Measurements from ENCODE around the gene CCDC187. TPM values are rescaled to one million over a fixed set of nuclear protein-coding genes. Genes with fewer than 3 reads are reported as not detected.

CCDC187 gene
- total RNA-seq, 2 experiments from 2014 or later: not detected

DNA sequence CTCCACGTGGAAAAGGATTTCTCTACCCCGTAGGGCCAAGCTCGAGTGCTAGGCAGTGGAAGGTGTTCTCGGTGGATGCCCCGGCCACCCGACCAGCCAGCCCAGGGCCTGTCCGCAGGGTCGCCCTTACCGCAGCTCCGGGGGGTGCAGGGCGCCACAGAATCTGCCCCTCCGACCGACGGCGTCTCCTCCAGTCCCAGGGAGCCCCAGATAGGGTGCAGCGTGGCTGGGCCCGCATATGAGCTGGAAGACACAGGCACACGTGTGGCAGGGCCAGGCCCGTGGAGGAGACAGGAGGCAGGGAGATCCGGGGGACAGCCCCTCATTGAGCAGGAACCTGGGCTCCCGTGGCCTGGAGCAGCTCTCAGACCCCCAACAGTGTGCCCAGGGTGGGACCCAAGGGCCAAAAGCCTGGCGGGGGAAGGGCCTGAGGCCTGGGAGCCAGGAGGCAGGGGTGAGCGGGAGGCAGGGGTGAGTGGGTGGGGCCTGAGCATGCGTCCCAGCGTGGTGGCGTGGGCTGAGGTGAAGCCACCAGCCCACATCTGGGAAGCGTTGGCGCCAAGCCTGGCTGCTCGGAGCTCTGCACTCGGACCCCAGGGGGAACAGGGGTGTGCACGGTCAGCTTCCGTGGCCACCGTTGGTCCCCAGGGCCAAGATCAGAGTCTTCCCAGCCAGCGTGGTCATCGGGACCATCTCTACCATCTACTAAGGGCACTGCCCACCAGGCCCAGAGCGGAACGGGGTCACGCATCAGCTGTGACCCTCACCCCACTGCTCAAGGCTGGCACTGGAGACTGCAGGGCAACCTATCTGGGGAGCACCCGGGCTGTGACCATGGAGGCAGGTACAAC lies 22.2 kb downstream of the CCDC187 start:
- no peak for ATAC-seq
- H3K27ac Mint-ChIP-seq: no peak overlapping the region
- no peak overlapping the region for H3K4me3 Mint-ChIP-seq
- H3K4me1 Mint-ChIP-seq: no peaks in the 10 kb centered on the region
- H3K36me3 Mint-ChIP-seq: no peaks in the 10 kb centered on the region
- no peaks in the 10 kb centered on the region for H3K9me3 Mint-ChIP-seq (ENCODE audit: low read depth)
- no peak for DNase-seq
- CTCF ChIA-PET: interaction anchor here (0.7 to 1.9 kb wide), 5 partner anchors 15 to 148 kb away, joined by 3 to 6 read pairs (median 3); no protein-coding TSS in a partner anchor
- no peaks in the 10 kb centered on the region for H3K27me3 Mint-ChIP-seq

DNA sequence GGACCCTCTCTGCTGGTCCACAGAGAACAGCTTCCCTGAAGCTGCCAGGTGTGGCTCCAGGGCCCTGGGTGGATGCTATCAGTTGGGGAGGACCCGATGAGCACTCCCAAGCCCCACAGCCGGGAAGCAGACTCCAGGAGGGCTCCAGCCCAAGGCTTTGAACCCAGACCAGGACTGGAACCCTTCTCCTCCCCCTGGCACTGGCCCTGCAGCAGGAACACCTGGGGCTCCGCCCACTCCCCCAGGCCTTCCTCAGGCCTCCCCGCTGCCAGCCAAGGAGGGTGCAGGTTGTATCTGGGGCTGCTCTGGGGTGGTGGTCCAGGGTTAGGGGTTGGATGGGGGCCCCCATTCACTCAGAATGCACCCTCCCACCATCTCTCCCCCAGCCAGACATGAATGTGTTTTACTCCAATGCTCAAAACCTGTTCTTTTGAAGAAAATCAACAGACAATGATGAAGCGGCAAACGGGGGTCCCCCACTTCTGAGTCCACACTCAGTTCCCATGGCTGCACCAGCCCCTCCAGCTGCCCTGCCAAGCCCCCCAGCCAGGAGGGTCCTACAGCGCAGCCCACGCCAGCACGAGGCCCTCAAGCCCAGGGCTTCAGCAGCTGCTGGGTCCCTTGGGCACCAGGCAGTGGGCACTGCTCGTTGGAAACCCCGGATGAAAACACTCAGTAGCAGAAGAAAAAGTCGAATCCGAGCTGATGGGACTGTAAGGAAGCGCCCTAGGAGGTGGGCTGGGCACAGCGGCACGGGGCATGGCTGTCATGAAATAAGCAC lies 23.2 kb downstream of the CCDC187 start:
- CTCF ChIA-PET: interaction anchor here (1.5 kb wide), 1 partner anchor 110 kb away, joined by 3 read pairs; no protein-coding TSS in a partner anchor
- Mint-ChIP-seq H3K36me3 (no peaks in the 10 kb centered on the region), H3K27me3 (no peaks in the 10 kb centered on the region), H3K9me3 (ENCODE audit: low read depth) (no peaks in the 10 kb centered on the region), H3K27ac (no peak overlapping the region), H3K4me1 (no peaks in the 10 kb centered on the region), H3K4me3 (no peak overlapping the region)
- ATAC-seq: no peak
- no peak for DNase-seq

DNA sequence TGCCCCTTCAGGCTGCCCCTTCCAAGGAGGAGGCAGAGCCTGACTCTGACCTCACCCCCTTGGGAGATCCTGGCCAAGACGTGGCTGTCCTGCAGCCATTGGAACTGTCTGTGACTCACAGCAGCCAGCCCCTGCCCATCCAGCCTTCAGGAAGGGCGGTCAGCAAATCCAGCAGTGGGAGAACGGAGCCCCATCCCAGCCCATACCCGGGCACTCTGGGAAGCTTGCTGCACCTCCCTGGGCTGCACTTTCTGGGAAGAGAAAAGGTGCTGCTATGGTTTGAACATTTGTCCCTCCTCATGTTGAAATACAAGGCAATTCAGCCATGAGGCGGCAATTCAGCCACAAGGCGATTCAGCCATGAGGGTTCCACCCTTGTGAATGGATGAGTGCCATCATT lies 24.4 kb downstream of the CCDC187 start:
- Mint-ChIP-seq H3K4me3 (no peak overlapping the region), H3K4me1 (no peaks in the 10 kb centered on the region), H3K27ac (no peak overlapping the region), H3K36me3 (no peaks in the 10 kb centered on the region), H3K9me3 (ENCODE audit: low read depth) (no peaks in the 10 kb centered on the region), H3K27me3 (no peaks in the 10 kb centered on the region)
- ATAC-seq (no peak), DNase-seq (no peak)
- CTCF ChIA-PET: no interaction called here

DNA sequence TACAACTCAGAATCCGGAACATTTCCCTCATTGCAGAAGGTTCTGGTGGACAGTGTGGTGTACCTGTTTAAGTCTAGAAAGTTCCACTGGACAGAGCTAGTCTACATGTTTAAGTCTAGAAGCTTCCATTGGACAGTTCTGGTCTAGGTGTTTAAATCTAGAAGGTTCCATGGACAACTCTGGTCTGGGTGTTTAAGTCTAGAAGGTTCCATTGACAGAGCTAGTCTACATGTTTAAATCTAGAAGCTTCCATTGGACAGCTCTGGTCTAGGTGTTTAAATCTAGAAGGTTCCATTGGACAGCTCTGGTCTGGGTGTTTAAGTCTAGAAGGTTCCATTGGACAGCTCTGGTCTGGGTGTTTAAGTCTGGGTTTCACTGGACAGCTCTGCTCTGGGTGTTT lies 25.0 kb downstream of the CCDC187 start:
- H3K27me3 Mint-ChIP-seq: no peaks in the 10 kb centered on the region
- no peak for ATAC-seq
- H3K4me3 Mint-ChIP-seq: no peak overlapping the region
- CTCF ChIA-PET: interaction anchor here (1.4 kb wide), 1 partner anchor 109 kb away, joined by 4 read pairs; no protein-coding TSS in a partner anchor
- H3K27ac Mint-ChIP-seq: no peak overlapping the region
- no peaks in the 10 kb centered on the region for H3K36me3 Mint-ChIP-seq
- no peak for DNase-seq
- no peaks in the 10 kb centered on the region for H3K4me1 Mint-ChIP-seq
- no peaks in the 10 kb centered on the region for H3K9me3 Mint-ChIP-seq (ENCODE audit: low read depth)

DNA sequence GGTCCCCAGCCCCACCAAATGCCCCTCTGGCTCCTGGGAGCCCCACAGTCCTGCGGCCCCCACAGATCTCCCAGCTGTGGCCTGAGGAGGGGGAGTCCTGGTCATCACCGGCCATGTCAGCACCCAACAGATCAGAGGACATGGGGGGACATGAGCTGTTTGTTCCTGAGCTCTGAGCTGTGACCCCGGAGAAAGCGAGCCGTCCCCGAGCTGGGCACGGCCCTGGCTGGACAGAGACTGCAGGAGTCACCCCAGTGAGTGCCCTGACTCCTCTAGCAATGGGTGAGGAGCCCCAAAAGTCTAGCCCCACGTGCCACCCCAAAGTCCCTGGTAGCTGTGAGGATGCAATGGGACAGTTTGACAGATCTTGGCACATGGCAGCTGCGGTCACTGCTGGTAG lies 25.7 kb downstream of the CCDC187 start:
- H3K36me3 Mint-ChIP-seq: no peaks in the 10 kb centered on the region
- no peaks in the 10 kb centered on the region for H3K9me3 Mint-ChIP-seq (ENCODE audit: low read depth)
- ATAC-seq (no peak), DNase-seq (no peak)
- CTCF ChIA-PET: interaction anchor here (1.4 kb wide), 2 partner anchors 11 to 109 kb away, joined by 4 read pairs; no protein-coding TSS in a partner anchor
- no peak overlapping the region for H3K4me3 Mint-ChIP-seq
- no peaks in the 10 kb centered on the region for H3K27me3 Mint-ChIP-seq
- no peaks in the 10 kb centered on the region for H3K4me1 Mint-ChIP-seq
- H3K27ac Mint-ChIP-seq: no peak overlapping the region

DNA sequence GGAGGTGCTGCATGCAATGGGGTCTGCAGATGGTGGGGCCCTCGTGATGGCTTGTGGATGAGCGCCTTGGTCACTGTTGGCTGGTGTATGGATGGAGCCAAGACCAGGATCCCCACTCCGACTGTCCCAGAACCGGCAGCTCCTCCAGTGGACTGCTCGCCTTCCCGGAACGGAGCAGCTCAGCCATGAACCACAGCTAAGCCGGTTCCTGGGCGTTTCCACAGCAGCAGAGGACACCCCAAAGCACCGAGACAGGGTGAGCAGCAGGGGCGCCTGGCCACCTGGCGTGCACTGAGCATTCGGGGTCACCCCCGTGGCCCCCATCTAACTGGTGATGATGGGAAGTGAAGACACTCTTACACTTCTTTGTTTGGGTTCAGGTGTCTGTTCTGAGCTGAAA lies 26.1 kb downstream of the CCDC187 start:
- Mint-ChIP-seq H3K27ac (no peak overlapping the region), H3K27me3 (no peaks in the 10 kb centered on the region), H3K4me1 (no peaks in the 10 kb centered on the region), H3K4me3 (no peak overlapping the region), H3K9me3 (ENCODE audit: low read depth) (no peaks in the 10 kb centered on the region), H3K36me3 (no peaks in the 10 kb centered on the region)
- DNase-seq: no peak
- ATAC-seq: no peak
- CTCF ChIA-PET: interaction anchor here (1.4 kb wide), 2 partner anchors 10 to 108 kb away, joined by 4 read pairs; no protein-coding TSS in a partner anchor

DNA sequence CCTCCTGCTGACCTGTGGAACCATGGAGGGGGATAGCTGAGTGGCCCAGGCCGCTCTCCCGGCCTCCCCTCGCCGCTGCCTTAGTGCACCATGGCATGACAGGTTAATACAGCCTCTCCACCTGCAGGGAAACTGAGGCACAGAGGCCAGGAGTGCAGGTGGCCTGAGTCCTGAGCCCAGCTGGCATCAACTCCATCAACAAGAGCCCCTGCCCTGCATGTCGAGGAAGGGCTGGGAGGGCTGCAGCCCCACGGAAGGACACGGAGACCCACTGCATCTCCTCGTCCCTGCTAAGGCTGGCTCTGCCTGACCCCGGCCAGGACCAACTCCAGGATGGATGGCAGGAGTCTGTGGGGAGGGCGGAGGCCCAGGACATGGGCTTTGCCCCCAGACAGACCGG lies 27.2 kb downstream of the CCDC187 start:
- no peaks in the 10 kb centered on the region for H3K36me3 Mint-ChIP-seq
- CTCF ChIA-PET: no interaction called here
- no peak for DNase-seq
- ATAC-seq: no peak
- H3K27ac Mint-ChIP-seq: no peak overlapping the region
- H3K4me3 Mint-ChIP-seq: no peak overlapping the region
- no peaks in the 10 kb centered on the region for H3K9me3 Mint-ChIP-seq (ENCODE audit: low read depth)
- H3K4me1 Mint-ChIP-seq: no peaks in the 10 kb centered on the region
- H3K27me3 Mint-ChIP-seq: peaks cover 2% of the 10 kb centered on the region

DNA sequence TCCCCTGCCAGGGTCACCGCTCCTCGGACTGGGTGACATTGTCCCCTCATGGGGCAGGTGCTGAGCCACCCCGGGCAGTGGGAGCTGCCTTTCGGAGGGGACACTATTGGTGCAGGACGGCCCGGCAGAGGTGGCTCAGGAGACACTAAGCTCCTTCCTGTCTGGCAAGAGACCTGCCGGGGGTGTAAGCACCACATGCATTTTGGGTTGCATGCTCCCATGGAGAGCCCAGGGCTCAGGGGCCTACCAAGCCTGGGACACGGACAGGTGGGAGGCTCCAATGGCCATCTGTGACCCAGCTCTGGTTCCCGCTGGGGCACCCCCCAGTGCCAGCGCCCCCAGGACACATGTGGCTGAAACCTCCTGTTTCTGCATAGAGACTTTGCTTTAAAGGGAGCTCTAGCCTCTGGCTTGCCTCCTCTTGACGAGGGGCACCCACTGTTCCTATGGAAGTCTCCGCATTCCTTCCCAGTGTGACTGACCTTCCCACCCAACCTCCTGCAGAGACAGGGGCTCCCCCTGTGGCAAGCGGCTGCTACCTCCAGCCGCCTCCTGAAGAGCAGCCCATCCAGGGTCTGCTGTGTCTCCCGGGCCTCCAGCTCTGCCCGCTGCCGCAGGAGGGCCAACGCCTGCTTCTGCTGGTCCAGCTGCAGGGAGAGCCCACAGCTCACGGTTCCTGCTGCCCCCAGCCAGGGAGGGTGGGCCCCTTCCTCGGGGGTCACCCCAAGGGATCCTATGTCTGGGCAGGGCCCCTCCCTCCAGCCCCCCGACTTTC lies 28.1 kb downstream of the CCDC187 start:
- no peak for ATAC-seq
- no peaks in the 10 kb centered on the region for H3K9me3 Mint-ChIP-seq (ENCODE audit: low read depth)
- H3K4me3 Mint-ChIP-seq: no peak overlapping the region
- CTCF ChIA-PET: interaction anchor here (0.9 kb wide), 1 partner anchor 12 kb away, joined by 3 read pairs; no protein-coding TSS in a partner anchor
- no peak overlapping the region for H3K27ac Mint-ChIP-seq
- H3K27me3 Mint-ChIP-seq: peaks cover 2% of the 10 kb centered on the region
- no peaks in the 10 kb centered on the region for H3K4me1 Mint-ChIP-seq
- DNase-seq: no peak
- no peaks in the 10 kb centered on the region for H3K36me3 Mint-ChIP-seq

DNA sequence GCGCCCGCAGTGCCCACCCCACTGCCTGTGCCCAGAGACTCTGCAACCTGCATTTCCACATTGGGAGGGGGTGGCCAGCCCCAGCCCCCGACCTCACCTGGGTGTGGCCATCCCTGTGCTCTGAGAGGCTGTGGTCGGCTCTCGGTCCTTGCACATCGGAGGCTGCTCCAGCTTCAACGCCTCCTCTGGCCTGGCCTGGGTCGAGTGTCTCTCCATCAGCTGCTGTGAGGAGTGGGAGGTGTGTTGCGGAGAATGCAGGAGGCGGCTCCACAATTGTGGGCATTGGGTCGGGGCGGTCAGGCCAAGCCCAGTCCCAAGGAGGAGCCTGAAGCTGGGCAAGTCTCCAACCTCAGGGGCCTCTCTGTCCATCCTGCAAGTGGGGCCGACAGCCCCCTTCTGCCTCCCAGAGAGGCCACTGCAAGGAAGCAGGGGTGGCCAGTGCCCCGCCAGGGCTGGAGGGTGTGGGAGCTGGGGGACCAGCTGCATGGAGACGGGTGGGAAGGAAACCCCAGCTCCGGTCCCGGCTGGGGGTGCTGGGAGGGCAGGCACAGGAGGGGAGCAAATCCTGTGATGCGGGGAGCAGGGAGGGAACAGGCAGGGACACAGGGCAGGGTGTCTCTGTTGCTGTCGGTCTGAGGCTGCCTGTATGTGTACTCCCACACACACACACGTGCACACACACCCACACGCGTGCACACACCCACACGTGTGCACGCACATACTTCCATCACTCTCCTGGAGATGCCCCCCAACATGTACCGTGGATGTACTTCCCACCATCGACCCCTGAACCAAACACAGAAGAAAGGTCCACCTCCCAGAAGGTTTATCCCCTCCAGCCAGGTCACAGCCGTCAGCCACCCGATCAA lies 28.9 kb downstream of the CCDC187 start:
- ATAC-seq: no peak
- no peak for DNase-seq
- no peak overlapping the region for H3K27ac Mint-ChIP-seq
- H3K4me1 Mint-ChIP-seq: no peaks in the 10 kb centered on the region
- H3K27me3 Mint-ChIP-seq: peaks cover 4% of the 10 kb centered on the region
- no peak overlapping the region for H3K4me3 Mint-ChIP-seq
- CTCF ChIA-PET: interaction anchor here (0.9 kb wide), 1 partner anchor 11 kb away, joined by 3 read pairs; no protein-coding TSS in a partner anchor
- no peaks in the 10 kb centered on the region for H3K9me3 Mint-ChIP-seq (ENCODE audit: low read depth)
- no peaks in the 10 kb centered on the region for H3K36me3 Mint-ChIP-seq

DNA sequence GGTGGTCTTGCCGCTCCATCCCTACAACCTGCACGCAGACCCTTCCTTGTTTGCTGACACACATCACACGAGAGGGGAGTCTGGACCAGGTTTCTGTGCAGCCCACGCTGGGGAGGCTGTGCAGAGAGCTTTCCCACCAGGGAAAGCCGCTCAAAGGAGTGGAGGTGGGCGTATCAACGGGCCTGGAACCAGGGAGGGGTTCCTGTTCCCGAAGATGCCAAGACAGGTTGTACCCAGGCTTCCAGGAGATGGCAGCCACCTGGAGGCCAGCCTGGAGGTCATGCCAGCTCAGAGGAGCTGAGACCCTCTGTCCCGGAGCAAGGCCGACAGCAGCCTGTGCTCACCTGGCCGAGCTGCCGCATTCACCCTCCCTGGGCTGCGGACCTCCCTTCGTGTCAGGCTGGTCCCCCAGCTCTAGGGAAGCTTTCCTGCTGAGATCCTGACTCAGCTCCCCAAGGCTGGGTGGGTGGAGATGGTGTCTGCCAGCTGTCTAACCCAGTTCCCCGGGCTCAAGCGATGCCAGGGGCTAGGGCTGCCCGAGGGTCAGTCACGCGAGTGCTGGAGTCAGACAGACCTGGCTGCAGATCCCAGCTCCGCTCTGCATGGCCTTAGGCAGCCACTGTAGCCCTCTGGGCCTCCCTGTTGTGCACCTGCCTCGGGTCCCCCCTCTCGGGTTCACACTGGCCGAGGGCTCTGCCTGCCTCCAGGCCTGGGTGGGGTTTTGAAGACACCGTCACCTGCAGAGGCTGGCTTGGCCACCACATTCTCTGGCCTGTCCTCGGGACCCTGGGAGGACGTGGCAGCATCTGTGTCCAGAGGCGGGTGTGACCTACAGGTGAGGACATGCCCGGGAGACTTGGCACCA lies 29.7 kb downstream of the CCDC187 start:
- DNase-seq (no peak), ATAC-seq (no peak)
- Mint-ChIP-seq H3K4me1 (no peaks in the 10 kb centered on the region), H3K27me3 (peaks cover 9% of the 10 kb centered on the region), H3K9me3 (ENCODE audit: low read depth) (no peaks in the 10 kb centered on the region), H3K4me3 (no peak overlapping the region), H3K27ac (no peak overlapping the region), H3K36me3 (no peaks in the 10 kb centered on the region)
- CTCF ChIA-PET: no interaction called here

DNA sequence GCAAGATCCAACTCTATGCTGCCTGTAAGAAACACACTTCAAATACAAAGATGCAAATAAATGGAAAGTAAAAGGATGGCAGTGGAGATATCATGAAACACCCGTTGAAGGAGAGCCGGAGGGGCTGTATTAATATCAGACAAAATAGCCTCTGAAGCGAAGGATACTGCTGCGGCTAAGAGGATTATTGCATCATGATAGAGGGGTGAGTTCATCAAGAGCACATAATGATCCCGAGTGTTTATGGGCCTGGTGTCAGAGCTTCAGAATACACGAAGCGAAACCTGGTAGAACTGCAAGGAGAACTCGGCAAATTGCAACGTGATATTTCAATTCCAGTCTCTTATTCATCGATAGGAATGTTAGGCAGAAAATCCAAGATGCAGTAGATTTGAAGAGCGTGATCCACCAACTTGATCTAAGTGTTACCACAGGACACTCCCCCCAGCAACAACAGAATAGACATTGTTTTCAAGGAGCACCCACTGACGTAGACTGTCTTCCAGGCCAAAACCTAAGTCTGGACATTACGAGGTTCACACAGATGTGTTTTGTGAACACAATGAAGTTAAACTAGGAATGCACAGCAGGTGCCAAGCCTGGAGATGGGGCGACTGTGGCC lies 30.5 kb downstream of the CCDC187 start:
- H3K27ac Mint-ChIP-seq: no peak overlapping the region
- peaks cover 15% of the 10 kb centered on the region for H3K27me3 Mint-ChIP-seq
- no peaks in the 10 kb centered on the region for H3K36me3 Mint-ChIP-seq
- ATAC-seq (no peak), DNase-seq (no peak)
- no peak overlapping the region for H3K4me3 Mint-ChIP-seq
- no peaks in the 10 kb centered on the region for H3K4me1 Mint-ChIP-seq
- H3K9me3 Mint-ChIP-seq (ENCODE audit: low read depth): no peaks in the 10 kb centered on the region
- CTCF ChIA-PET: no interaction called here

Data from activated CD8-positive, alpha-beta memory T cell treated with anti-CD3 and anti-CD28 coated beads, Interleukin-2, amount 10 ng/mL, durations not matched to agents 7 days and 5 days (primary cell).